ENCODE data around the gene PEX14. TPM values are rescaled to one million over a fixed set of nuclear protein-coding genes. Genes with fewer than 3 reads are reported as not detected.

Gene PEX14
- total RNA-seq, 1 donor from 2014 or later = 9.2 TPM

DNA sequence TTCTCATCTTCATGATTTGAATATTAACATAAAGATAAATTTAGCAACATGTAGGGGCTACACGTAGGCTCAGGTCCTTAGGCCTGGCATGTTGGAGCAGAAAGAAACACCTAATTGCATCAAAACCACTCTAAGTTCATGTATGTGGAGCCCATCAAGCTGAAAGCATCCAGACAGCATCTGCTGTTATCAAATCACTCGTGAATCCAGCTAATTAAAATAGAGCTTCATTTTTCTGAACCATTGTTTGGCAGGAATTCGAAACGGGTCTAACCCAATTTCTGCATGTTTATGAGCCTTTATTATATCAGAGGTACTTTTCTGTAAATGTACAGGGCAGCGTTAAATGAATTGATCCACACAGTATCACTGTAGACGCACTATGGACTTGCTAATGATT, 45.7 kb downstream of the PEX14 start:
- no peak for DNase-seq

DNA sequence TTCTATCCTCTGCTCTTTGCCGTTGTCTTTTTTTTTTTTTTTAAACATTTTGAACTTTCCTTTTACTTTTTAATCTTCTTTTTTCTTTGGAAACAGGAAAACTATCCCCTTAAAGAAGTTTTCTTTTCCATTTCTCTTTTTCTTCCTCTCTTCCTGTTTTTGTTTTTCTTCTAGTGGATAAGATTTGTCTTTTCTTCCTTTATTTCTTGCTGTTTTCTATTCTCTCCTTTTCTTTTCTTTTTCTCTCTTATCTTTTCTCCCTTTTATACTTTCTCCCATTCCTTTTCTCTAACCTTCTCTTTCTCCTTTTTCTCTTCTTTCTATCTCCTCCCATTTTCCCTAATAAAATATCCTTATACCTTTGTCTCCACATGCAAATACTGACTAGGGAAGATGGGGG, 46.2 kb downstream of the PEX14 start:
- DNase-seq = no peak

DNA sequence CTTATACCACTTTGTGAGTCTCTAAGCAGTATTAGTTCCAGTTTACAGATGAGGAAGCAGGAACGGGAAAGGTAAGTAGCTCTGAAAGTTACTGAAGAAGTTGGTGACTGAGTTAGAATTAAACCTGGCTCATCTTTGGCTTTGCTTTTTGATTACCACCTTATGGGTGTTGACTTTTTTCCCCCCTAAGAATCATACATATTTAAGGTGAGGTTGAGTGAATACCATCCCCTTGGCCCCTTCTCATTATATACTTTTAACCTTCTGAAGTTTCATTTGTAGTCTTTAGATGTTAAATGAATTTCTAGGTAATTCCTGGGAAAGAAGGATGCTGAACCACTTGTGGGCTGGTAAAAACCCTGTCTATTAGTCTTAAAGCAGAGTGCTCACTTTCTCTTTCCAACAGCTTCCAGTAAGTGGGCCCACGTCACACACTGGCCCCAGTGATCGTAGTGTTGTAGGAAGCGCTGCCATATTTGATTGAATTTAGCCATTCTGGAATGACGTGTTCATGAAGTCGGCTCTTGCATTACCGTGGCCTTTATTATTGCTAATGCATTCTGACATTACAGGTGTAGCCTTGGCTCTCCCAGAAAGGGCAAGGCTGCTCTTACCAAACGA, 46.9 kb downstream of the PEX14 start:
- no peak for DNase-seq

DNA sequence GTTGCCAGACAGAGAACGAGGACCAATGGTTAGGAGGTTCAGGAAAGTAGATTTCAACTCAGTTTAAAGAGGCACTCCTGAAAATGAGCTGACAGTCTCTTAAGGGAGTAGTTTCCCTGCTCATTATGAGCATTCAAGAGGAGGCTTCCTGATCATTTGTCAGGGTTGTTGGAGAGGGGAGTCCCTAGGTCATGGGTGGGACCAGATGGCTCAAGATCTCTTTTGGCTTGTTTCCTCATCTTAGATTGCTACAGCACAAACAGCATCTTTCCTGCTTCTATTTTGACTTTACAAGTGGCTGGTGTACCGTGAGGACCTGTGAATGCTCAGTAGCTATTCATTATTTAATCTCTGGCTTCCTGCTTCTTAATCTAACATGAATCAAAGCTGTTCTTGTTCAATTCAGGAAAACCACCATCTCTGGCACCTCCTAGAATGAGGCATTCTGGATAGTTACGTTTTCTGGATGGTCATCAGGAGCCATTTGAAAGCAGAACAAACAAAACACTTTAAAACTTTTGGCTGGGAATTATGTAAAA, 47.6 kb downstream of the PEX14 start:
- DNase-seq = no peak

- no peak for DNase-seq
Observed at GRCh38 chr1:10525208-10525607, 50.5 kb downstream of the PEX14 start.

GRCh38 chr1:10528066-10529014, 53.6 kb downstream of the PEX14 start:
- DNase-seq = no peak

GRCh38 chr1:10529091-10529490, 54.3 kb downstream of the PEX14 start:
- DNase-seq = no peak

GRCh38 chr1:10529765-10530164, 55.0 kb downstream of the PEX14 start:
- no peak for DNase-seq

DNA sequence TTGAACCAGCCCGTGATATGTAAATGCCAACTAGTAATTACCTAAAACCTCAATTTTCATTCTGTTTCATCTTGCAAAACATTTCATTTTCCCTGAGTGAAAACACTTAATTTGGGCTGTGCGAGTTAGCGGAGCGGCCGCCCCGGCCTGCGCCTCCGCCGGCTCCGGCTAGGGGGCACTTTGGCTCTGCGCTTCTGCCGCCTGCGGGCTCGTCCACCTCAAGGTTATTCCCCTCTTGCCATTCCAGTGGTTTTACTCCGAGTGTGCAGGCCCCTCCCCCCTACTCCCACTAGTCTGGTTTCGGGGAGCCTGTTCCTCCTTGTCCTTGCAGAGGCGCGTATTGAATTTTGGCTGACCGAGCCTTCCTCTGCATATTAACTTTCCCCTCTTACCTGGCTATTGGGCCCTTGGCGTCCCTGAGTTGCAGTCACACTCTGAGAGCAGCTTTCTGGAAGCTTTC, 55.6 kb downstream of the PEX14 start:
- no peak for DNase-seq

DNA sequence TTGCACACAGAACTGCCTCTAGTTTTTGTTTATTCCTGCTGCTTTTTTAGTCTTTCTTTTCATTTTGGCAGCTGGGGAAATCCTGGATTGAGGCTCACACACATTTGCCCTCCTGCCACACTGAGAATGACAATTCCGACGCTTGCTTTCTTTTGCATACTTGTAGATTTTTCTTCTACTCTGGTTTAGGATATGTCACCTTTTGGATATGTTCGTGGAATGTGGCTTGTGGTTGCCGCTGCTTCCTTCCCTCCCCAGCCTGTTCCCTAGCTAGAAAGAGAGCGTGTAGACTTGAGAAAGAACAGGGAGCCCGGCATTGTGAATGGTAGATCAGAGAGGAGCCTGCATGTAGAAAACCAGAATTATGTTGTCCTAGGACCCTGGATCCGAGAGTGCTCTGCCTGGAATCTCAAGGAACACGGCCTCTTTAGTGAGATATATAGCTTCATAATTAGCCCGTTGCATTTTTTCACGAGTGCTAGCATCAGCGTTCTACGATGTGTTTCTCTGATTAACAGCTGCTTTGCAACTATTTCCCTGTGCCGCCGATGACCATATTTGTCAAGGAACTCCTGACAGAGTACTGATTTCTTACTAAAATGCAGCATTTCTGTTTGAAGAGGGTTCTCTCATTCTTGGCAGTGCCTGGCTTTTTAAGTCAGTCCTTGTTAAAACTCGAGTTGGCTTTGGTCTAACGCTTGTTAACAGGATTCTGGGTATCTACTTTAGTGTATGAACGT, 56.2 kb downstream of the PEX14 start:
- no peak for DNase-seq

GRCh38 chr1:10532362-10532761, 57.6 kb downstream of the PEX14 start:
- no peak for DNase-seq

GRCh38 chr1:10534519-10534918, 59.8 kb downstream of the PEX14 start:
- no peak for DNase-seq

DNA sequence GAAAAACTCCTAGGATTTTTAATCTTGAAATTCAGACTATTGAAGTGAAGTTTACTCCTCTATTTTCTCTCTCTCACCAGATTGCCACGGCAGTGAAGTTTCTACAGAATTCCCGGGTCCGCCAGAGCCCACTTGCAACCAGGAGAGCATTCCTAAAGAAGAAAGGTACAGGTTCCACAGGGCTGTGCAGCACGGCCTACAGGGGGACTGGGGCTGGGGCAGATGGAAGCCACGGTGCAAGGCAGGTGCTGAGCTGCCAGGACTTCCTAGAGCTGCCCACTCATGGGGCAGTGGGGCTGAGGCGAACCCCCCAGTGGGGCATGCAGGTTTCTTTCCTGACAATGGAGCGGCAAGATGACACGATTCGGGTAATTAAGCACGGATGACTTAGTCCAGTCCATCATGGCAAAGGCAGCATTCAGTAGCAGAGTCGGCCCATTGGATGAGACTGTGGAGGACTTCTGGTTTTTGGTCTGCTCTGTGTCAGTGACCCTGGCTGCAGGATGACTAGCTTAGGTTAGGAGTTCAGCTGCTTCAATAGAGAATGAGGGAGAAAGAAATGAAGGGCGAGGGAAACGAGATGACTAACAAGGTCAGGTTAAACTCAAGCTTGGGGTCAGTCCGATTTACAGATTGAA, 61.5 kb downstream of the PEX14 start:
- DNase-seq = no peak

GRCh38 chr1:10537082-10537766, 62.5 kb downstream of the PEX14 start:
- DNase-seq = no peak

DNA sequence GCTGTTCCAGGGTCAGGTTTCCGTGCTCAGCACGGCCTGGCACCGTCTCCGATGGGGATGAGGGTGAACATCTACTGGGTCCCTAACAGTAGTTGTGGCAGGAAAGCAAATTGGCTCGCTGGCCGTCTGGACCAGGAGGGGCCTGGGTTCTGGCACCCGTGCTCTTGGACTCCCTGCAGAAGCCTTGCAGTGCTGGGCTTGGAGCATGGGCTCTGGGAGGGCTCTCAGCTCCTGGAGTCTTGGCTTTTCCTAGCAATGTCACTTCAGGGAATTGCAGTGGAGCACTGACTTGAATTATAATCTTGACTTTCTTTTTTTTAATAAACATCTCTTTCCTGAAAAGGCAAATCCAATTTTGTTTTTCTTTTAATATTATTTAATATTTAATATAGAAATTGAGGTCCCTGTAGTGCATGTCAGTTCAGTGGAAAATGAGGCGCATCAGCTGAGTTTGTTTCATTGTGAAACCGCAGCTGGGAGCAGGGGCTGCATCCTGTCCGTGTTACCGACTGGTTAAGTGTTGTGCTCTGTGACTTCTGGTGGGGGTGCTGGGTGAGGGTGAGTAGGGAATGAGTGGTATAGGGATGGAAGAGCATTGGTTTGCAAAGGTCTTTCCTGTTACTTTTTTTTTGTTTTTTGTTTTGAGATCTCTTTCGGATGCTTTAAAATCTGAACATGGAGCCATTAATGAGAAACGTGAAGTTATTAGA, 64.1 kb downstream of the PEX14 start:
- no peak for DNase-seq

DNA sequence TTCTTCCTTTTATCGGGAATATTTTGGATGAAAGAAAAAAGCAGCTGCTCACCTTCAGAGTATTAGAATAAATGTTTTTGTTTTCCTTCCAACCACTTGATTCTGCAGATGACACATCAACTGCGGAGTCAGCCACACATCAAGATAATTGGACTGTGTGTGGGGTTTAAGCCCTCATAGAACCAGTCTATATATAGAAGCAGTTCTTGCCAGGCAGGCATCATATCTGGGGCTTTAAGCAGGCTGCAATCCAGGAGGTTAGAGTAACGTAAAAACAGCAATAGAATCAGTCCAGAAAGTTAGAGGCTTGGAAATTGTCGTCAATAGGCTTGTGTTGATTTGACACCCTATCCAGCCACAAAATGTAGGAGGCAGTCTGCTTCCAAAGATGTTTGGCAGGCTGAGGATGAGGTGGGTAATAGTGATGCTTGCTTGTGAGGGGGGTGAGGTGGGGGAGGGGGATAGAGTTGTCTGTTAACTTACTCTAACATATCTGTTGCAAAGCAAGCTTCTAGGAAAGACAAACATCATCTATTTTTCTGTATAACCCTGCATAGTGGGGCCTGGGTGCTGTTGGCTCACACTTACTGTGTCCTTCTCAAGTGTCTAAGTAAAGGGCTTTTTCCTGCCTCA, 64.8 kb downstream of the PEX14 start:
- DNase-seq = no peak

DNA sequence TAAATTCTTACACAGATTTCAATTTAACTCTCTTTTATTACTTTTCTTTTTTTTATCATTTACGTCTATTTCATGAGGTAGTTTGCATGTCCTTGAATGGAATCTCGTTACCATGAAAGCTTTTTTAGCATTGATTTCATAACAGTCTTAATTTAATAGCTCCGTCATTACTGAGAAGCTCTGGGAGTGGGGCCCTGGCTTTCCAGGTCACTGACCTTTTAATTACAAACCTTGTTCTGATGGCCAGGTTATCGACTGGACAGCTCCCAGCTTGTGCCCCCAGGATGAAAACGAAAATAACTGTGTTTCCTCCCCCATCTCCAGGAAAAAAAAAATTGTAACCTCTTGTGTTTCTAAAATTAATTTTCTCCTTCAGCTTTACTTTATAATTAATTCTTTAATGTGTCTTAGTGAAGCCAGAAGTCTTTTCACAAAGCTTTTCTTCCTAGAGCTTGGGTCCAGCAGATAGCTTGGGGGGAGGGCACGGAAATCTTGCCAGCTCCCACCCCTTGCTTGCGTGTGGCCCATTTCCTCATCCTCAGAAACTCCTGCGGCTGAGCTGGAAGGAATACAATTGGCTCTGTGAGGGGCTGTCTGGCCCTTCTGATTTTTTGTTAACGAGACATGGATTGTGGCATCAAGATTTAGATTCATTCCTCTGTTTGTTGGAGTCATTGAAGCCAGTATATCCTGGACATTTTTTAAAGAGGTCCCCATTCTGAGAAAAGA, 65.7 kb downstream of the PEX14 start:
- DNase-seq = no peak

DNA sequence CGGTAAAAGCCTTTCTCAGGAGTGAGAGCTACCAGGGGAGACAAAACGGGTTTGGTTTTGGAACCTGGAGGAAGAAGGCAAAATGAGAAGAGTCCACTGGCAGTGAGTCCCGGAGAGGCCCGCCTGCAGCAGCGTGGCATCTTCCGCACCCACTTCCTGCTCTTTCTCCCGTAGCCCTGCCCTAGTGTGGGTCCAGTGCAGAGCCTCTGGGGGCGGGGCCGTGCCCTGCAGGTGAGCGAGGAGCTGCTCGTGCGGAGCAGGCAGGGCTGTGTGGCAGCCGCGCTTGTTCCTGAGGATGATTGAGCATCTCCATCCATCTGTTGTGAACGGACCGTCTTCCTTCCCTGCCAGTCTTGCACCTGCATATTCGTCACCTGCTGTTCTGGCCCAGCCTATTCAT, 66.5 kb downstream of the PEX14 start:
- no peak for DNase-seq

DNA sequence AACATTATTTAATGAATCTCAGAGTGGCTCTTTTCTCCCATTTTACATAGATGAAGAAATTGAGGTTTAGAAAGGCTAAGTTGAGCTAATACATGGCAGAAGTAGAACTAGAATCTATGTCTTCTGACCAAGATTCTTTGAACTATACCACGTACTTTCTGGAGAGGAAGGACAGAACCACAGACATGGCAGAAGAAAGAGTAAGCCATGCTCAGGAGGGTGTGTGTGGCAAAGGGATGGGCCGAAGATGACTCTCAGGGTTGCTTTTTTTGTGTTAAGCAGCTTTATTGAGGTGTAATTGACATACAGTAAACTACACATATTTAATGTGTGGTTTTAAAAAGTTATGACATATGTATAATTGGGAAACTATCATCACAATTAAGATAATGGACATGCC, 69.5 kb downstream of the PEX14 start:
- no peak for DNase-seq

DNA sequence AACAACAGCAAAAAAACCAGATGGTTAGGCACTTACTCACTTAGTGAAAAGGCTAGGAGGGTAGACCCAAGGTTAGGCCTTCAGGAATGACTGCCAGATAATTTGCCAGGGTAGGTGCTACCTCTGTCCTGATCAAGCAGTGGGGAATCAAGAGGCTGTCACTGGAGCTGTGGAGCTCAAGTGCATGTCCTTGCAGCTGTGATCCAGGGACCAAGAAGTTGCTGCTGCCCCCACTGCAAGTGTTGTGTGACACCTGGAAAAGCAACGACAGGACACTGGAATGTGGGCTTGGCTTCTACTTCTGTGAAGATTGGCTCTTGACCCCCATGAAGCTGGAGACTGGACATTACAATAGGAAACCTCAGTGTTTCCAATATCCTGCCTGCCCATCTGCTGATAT, 72.1 kb downstream of the PEX14 start:
- no peak for DNase-seq
